Choroid plexus epithelial cell (primary cell): ENCODE results near the gene HAAO.
A peak's percentile ranks its signal among the peaks of the same experiment; 100 is the strongest.

Experiments
- DNase-seq: peaks from one replicate; pipeline ENCODE4 v3.0.0-alpha.2; 2010; ENCODE audit warnings: low read depth
- H3K4me3 ChIP-seq: 2 replicates; pipeline ENCODE4 v1.5.1; 2011; ENCODE audit warnings: low read depth, mild to moderate bottlenecking, control low read depth, low read length, moderate library complexity
- CTCF ChIP-seq: conservative IDR thresholded peaks from 2 replicates; pipeline ENCODE4 v1.5.1; 2011; ENCODE audit warnings: low read depth, mild to moderate bottlenecking, control low read depth, inconsistent platforms, low read length, moderate library complexity

HAAO gene

GRCh38 chr2:42793334-42794270, 1.2 kb upstream of the HAAO start:
- DNase-seq: no peak
- peak overlapping the region; percentile 46 for H3K4me3 ChIP-seq

GRCh38 chr2:42792087-42792582, 248 bp downstream of the HAAO start:
- no peak for DNase-seq
- H3K4me3 ChIP-seq: peak overlapping the region; percentile 46
- no peak for TF ChIP-seq CTCF

More at GRCh38 chr2:42793334-42794270, 1.2 kb upstream of the HAAO start:
- no peak for TF ChIP-seq CTCF

DNA sequence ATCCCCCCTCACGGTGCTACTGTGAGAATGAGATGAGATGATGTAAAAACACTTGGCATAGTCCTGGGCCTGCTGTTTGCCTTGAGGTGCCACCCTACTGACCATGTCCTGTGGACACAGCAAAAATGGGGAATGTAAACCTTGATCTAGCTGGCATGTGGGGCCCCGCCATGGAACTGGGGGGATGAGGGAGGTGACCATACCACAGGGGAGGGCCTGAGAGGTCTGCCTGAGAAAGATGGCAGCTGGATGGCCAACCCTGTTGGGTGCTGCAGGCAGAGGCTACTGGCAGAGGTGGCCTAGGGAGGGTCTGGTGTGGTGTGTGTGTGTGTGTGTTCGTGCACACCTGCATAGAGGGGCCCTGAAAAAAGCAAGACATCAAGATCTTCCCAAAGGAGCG, 777 bp downstream of the HAAO start:
- H3K4me3 ChIP-seq: no peak overlapping the region
- TF ChIP-seq CTCF: no peak

GRCh38 chr2:42789751-42790150, 2.6 kb downstream of the HAAO start:
- TF ChIP-seq CTCF: no peak
- H3K4me3 ChIP-seq: no peak overlapping the region
- no peak for DNase-seq

More for the DNA sequence above, 777 bp downstream of the HAAO start:
- no peak for DNase-seq

DNA sequence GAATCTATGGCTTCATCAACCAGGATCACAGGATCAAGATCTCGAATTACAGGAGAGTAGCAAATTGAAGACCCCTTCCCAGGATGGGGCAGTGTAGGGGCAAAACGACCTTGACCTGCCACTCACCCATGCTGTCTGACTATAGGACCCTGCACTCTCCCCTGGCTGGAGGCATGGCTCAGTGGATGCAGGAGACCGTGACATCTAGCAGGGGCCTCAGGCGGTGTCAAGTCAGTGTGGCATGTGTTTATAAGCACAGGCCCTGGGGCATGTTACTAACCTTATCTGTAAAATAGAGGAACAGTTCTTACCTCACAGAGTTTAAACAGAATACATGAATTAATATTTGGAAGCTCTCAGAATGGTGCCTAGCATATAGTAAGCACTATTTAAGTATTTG, 3.5 kb downstream of the HAAO start:
- TF ChIP-seq CTCF: no peak
- DNase-seq: no peak

DNA sequence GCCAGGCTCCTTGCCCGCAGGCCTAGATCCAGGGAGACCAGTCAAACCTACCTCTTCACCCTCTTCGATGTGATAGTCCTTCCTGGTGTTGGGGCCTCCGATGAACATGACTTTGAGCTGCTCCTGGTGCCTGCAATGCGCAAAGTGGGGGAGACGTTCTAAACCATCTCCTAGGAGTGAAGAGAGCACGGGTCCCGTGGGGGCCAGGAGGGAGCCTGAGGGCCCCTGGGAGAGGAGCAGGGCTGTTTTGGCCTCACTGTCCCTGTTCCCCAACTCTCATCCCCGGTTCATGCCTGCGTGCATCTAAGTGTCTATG, 3.9 kb downstream of the HAAO start:
- DNase-seq: no peak
- no peak overlapping the region for H3K4me3 ChIP-seq
- TF ChIP-seq CTCF: no peak

More for the DNA sequence above, 3.5 kb downstream of the HAAO start:
- no peak overlapping the region for H3K4me3 ChIP-seq
